ENCODE data around the gene CTSC.

Gene CTSC

DNA sequence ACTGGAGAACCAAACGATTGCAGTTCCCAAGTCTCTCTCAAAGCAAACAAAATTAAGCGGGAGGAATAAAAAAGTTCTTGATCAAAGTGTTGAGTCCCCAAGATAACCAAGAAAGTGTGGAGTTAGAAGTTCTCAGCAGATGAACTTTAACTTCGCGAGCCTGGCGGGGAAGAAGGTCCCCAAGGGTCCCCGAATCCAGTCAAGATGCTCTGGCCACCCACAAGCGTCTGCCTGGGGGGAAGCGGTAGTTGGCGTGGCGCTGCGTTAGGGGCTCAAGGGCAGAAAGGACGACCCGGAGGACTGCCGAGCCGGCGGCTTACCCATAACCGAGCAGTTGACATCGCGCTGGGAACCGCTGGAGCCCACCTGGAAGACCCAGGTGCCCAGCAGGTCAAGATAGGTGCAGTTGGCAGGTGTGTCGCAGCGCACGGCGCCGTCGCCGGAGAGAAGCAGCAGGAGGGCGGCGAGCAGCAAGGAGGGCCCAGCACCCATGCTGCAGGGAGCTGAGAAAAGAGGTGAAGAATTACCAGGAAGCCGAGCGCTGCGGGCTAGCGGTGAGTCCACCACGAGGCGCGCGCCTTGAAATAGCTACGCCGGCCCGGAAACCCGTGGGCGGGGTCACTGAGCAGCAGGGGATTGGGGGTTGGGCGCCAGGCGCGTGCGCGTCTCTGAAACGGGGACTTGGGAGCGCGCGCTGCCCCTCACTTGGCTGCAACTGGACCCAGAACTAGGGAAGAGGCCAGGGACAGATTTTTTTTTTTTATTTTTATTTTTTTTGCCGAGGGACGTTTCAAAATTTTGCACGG, at the start of gene CTSC:
Gene CTSC (minus strand): TSS at position 556 of the 806 bp plus-strand sequence. CDS start 64 bp downstream, at position 492.
- DNase-seq (ENCODE audit: insufficient read length, low spot score): peak; percentile 62
- no peak for TF ChIP-seq CTCF (IDR thresholded peaks at IDR 0.05; ENCODE audit: insufficient read depth, missing control alignments)
- no peak for FAIRE-seq

- no peak for TF ChIP-seq CTCF (IDR thresholded peaks at IDR 0.05; ENCODE audit: insufficient read depth, missing control alignments)
- no peak for DNase-seq (ENCODE audit: insufficient read length, low spot score)
- no peak for FAIRE-seq
Observed at GRCh38 chr11:88384669-88385005, 47.1 kb upstream of the CTSC start.

GRCh38 chr11:88384004-88384668, 46.6 kb upstream of the CTSC start:
- FAIRE-seq (no peak), DNase-seq (ENCODE audit: insufficient read length, low spot score) (no peak)
- TF ChIP-seq CTCF (IDR thresholded peaks at IDR 0.05; ENCODE audit: insufficient read depth, missing control alignments): no peak

GRCh38 chr11:88383447-88383846, 45.9 kb upstream of the CTSC start:
- no peak for TF ChIP-seq CTCF (IDR thresholded peaks at IDR 0.05; ENCODE audit: insufficient read depth, missing control alignments)
- no peak for FAIRE-seq
- DNase-seq (ENCODE audit: insufficient read length, low spot score): no peak

DNA sequence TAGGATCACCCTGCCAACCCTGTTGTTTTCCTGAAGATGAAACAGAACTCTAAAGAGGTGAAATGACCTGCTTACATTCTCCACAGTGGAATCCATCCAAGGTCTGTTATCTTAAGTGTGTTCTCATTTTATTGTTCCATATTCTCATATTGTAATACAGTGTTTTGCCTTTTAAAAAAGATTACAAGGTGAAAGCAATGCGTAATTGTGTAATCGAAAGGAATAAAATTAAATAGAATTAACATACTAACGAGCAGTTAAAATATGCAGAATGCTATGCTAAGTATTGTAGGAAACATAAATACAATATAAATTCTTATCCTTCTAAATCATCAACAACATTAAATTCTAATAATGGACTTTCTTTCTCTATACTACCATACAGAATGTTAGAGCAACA, 41.6 kb upstream of the CTSC start:
- DNase-seq (ENCODE audit: insufficient read length, low spot score) (no peak), FAIRE-seq (no peak)
- TF ChIP-seq CTCF (IDR thresholded peaks at IDR 0.05; ENCODE audit: insufficient read depth, missing control alignments): no peak

GRCh38 chr11:88378422-88379066, 41.0 kb upstream of the CTSC start:
- FAIRE-seq: no peak
- no peak for TF ChIP-seq CTCF (IDR thresholded peaks at IDR 0.05; ENCODE audit: insufficient read depth, missing control alignments)
- DNase-seq (ENCODE audit: insufficient read length, low spot score): no peak

Measured in D721Med (cell line).